Caco-2 (cell line): Measurements from ENCODE around the gene COL6A3. TPM values are rescaled to one million over a fixed set of nuclear protein-coding genes. Genes with fewer than 3 reads are reported as not detected.

Experiments
- BruUV-seq: library from RNA; stranded (reverse); fragments of 400-500 nt; replicated peaks from 2 replicates; lab custom pipeline; 2021; lab: Mats Ljungman, UMichigan
- CTCF ChIA-PET: fragments of 300-600 bp; sonication (Branson Sonifier 250); formaldehyde crosslinking; loops from one replicate; lab custom pipeline; 2022; ENCODE audit warnings: antibody characterized with exemption; lab: Charles Lee
- POLR2A ChIA-PET: fragments of 300-600 bp; sonication (Branson Sonifier 250); formaldehyde crosslinking; loops from one replicate; lab custom pipeline; 2022; ENCODE audit warnings: antibody characterized with exemption; lab: Charles Lee
- DNase-seq, 2 experiments: peaks; one replicate each; pipeline versions ENCODE4 v3.0.0 to v3.0.0-alpha.2; 2020 to 2022
- H3K27me3 ChIP-seq: replicated peaks from 2 replicates; pipeline ENCODE4 v1.6.0; 2011; ENCODE audit warnings: low read length; ENCODE audit not compliant: control insufficient read depth, insufficient read depth
- H3K36me3 ChIP-seq: 2 replicates; pipeline ENCODE4 v1.5.1; 2011; ENCODE audit warnings: low read length; ENCODE audit not compliant: control insufficient read depth, insufficient read depth
- H3K4me1 ChIP-seq: fragments of 250-450 bp; sonication (Bioruptor Pico); 2 replicates; pipeline ENCODE4 v1.5.1; 2020; ENCODE audit warnings: mild to moderate bottlenecking
- H3K4me3 ChIP-seq: 2 replicates; pipeline ENCODE4 v1.5.1; 2011; ENCODE audit warnings: low read depth, mild to moderate bottlenecking, control low read depth, low read length
- H3K9me3 ChIP-seq: fragments of 250-450 bp; sonication (Bioruptor Pico); 2 replicates; pipeline ENCODE4 v1.5.1; 2020; ENCODE audit warnings: mild to moderate bottlenecking, moderate library complexity
- H3K27ac Mint-ChIP-seq: one replicate; pipeline ENCODE4 v1.8.0; 2022; ENCODE audit warnings: mixed read lengths; ENCODE audit not compliant: unreplicated experiment
- H3K27me3 Mint-ChIP-seq: one replicate; pipeline ENCODE4 v1.8.0; 2022; ENCODE audit warnings: mixed read lengths; ENCODE audit not compliant: insufficient read depth, unreplicated experiment
- H3K36me3 Mint-ChIP-seq: one replicate; pipeline ENCODE4 v1.8.0; 2022; ENCODE audit warnings: mild to moderate bottlenecking, mixed read lengths; ENCODE audit not compliant: insufficient read depth, unreplicated experiment
- H3K4me1 Mint-ChIP-seq: one replicate; pipeline ENCODE4 v1.8.0; 2022; ENCODE audit warnings: low read depth, mixed read lengths; ENCODE audit not compliant: unreplicated experiment
- H3K4me3 Mint-ChIP-seq: one replicate; pipeline ENCODE4 v1.8.0; 2022; ENCODE audit warnings: mild to moderate bottlenecking, moderate library complexity, mixed read lengths; ENCODE audit not compliant: unreplicated experiment
- H3K9me3 Mint-ChIP-seq: one replicate; pipeline ENCODE4 v1.8.0; 2022; ENCODE audit warnings: mixed read lengths; ENCODE audit not compliant: unreplicated experiment
- intact Hi-C: fragments of 100-400 bp; cut with micrococcal nuclease; formaldehyde crosslinking; loops from one replicate; pipeline ENCODE4 v1.10.0; 2022; ENCODE audit not compliant: unreplicated experiment
- total RNA-seq: library from RNA; stranded (reverse); gene quantifications from 2 replicates; pipeline ENCODE4 v1.2.3, GENCODE V29; 2022
- TF ChIP-seq, protein P1 (sequence below), 2 experiments: fragments of 200-600 bp in 1 of 2; IDR thresholded peaks; 1 replicate in 1 of 2; 2 replicates in 1 of 2; pipeline versions ENCODE4 v1.5.1 to v1.8.0; 2011 to 2022; ENCODE audit warnings: antibody characterized with exemption in 1 of 2, control low read depth in 1 of 2, inconsistent platforms in 1 of 2, low read depth in 1 of 2, low read length in 1 of 2, mild to moderate bottlenecking in 1 of 2, moderate library complexity in 1 of 2; ENCODE audit not compliant: insufficient read depth in 1 of 2, severe bottlenecking in 1 of 2, unreplicated experiment in 1 of 2

COL6A3 gene
- total RNA-seq, 1 experiment from 2014 or later = 0.73 TPM

DNA sequence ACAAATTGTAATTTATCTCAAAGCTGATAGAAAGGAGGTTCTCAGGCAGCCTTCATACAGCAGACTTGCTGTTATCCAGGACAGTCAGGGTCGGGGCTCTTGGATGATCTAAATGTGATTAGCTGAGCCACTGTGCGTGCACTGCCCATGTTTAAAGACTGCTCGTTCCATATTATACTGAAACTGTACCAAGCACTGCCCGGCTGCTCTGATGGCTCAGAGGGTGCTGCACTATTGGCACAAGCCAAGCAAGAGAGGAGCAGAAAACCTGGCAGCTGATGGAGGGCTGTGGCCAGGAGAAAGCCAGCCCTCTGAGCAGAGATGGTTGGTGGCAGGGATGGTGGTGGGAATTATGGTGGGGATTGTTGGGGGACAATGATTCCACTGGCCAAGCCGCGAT is 63.4 kb downstream of the COL6A3 start:
- ChIA-PET CTCF (no interaction called here), POLR2A (no interaction called here)
- Histone ChIP-seq H3K27me3 (peaks cover 2% of the 10 kb centered on the region), H3K4me3 (no peak overlapping the region), H3K9me3 (no peaks in the 10 kb centered on the region), H3K4me1 (no peaks in the 10 kb centered on the region), H3K36me3 (no peaks in the 10 kb centered on the region)
- DNase-seq = no peak
- Mint-ChIP-seq H3K4me1 (no peaks in the 10 kb centered on the region), H3K36me3 (no peaks in the 10 kb centered on the region), H3K4me3 (no peak overlapping the region), H3K27ac (no peak overlapping the region), H3K27me3 (peaks cover 5% of the 10 kb centered on the region), H3K9me3 (no peaks in the 10 kb centered on the region)
- BruUV-seq = no TSS peak
- intact Hi-C loops = no loop called here
- TF ChIP-seq, protein P1, sequence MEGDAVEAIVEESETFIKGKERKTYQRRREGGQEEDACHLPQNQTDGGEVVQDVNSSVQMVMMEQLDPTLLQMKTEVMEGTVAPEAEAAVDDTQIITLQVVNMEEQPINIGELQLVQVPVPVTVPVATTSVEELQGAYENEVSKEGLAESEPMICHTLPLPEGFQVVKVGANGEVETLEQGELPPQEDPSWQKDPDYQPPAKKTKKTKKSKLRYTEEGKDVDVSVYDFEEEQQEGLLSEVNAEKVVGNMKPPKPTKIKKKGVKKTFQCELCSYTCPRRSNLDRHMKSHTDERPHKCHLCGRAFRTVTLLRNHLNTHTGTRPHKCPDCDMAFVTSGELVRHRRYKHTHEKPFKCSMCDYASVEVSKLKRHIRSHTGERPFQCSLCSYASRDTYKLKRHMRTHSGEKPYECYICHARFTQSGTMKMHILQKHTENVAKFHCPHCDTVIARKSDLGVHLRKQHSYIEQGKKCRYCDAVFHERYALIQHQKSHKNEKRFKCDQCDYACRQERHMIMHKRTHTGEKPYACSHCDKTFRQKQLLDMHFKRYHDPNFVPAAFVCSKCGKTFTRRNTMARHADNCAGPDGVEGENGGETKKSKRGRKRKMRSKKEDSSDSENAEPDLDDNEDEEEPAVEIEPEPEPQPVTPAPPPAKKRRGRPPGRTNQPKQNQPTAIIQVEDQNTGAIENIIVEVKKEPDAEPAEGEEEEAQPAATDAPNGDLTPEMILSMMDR (IDR thresholded peaks at IDR 0.05; ENCODE audit: insufficient read depth in 1 of 2, low read depth in 1 of 2, low read length in 1 of 2, severe bottlenecking in 1 of 2, unreplicated experiment in 1 of 2) = no peak

DNA sequence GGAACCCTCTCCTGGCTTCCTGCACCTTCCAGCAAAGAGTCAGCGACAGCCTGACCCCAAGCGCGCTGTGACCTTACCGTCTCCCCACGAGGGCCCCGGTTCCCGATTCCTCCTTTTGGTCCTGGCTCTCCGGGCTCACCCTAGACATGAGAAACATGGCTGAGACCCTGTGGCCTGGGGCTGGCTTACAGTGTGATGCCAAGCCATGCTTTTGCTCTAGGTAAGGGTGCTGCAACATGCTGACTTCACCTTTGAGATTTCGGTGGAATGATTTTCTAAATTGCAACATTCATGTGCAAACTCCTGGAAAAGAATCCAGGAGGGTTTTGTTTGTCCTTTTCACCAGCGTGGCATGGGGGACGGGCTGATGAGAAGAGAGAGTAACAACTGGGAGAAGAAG is 63.9 kb downstream of the COL6A3 start:
- no peaks in the 10 kb centered on the region for H3K9me3 Mint-ChIP-seq
- no TSS peak for BruUV-seq
- H3K4me1 Mint-ChIP-seq = no peaks in the 10 kb centered on the region
- Histone ChIP-seq H3K9me3 (no peaks in the 10 kb centered on the region), H3K4me1 (no peaks in the 10 kb centered on the region), H3K27me3 (peaks cover 2% of the 10 kb centered on the region), H3K36me3 (no peaks in the 10 kb centered on the region), H3K4me3 (no peak overlapping the region)
- H3K27me3 Mint-ChIP-seq = peaks cover 5% of the 10 kb centered on the region
- DNase-seq = no peak
- CTCF ChIA-PET = no interaction called here
- TF ChIP-seq, protein P1 (IDR thresholded peaks at IDR 0.05; ENCODE audit: insufficient read depth in 1 of 2, low read depth in 1 of 2, low read length in 1 of 2, severe bottlenecking in 1 of 2, unreplicated experiment in 1 of 2) = no peak
- POLR2A ChIA-PET = no interaction called here
- H3K27ac Mint-ChIP-seq = no peak overlapping the region
- no peaks in the 10 kb centered on the region for H3K36me3 Mint-ChIP-seq
- H3K4me3 Mint-ChIP-seq = no peak overlapping the region
- intact Hi-C loops = no loop called here

DNA sequence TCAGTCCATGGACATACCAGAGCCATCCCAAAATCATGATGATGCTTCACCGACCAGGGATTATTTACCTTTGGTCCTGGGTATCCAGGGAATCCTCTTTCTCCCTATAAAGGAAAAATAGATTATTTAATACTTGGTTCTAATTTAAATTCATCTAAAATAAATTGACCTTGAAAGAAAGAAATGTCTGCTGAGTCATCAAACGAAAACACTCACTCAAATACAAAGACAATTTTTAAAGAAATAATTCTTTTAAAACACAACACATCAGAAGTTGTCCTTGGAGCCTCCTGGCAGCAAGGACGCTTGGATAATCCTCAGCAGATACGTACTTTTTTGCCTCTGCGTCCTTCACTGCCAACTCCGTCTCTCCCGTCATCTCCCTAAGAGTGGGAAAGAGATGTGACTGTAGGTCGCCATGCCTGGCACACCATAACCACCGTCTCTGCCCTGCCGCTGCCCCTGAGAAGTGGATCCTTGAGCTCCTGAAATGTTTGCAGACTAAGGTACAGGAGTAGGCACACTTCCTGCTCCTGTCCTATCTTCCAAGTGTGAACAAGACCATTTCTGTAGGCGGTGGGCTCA is 65.6 kb downstream of the COL6A3 start:
- Mint-ChIP-seq H3K4me3 (no peak overlapping the region), H3K36me3 (no peaks in the 10 kb centered on the region), H3K27ac (no peak overlapping the region), H3K27me3 (peaks cover 7% of the 10 kb centered on the region), H3K4me1 (no peaks in the 10 kb centered on the region), H3K9me3 (no peaks in the 10 kb centered on the region)
- ChIA-PET POLR2A (no interaction called here), CTCF (no interaction called here)
- no peaks in the 10 kb centered on the region for H3K4me1 ChIP-seq
- no peak overlapping the region for H3K4me3 ChIP-seq
- TF ChIP-seq, protein P1 (IDR thresholded peaks at IDR 0.05; ENCODE audit: insufficient read depth in 1 of 2, low read depth in 1 of 2, low read length in 1 of 2, severe bottlenecking in 1 of 2, unreplicated experiment in 1 of 2) = no peak
- H3K9me3 ChIP-seq = no peaks in the 10 kb centered on the region
- BruUV-seq = no TSS peak
- no peaks in the 10 kb centered on the region for H3K36me3 ChIP-seq
- DNase-seq = no peak
- intact Hi-C loops = no loop called here
- peaks cover 2% of the 10 kb centered on the region for H3K27me3 ChIP-seq
